ENCODE measurements around the gene GPR162. TPM values are rescaled to one million over a fixed set of nuclear protein-coding genes. Genes with fewer than 3 reads are reported as not detected.

Gene GPR162
- total RNA-seq, 1 experiment from 2014 or later = 6.1 TPM

- no peak for DNase-seq
- Mint-ChIP-seq H3K36me3 (ENCODE audit: insufficient read depth in 1 of 3, low read depth in 3 of 3) (peaks cover 24 to 61% (median 57%) of the 10 kb centered on the region in 3 experiments; a peak in 6 of 7 replicates), H3K27ac (peak overlapping the region in 2 of 3 experiments; percentile 69 to 89; a peak in 4 of 7 replicates), H3K4me3 (peak overlapping the region; percentile 94 to 98), H3K9me3 (no peaks in the 10 kb centered on the region; a peak in 1 of 5 replicates), H3K4me1 (peaks cover 24 to 26% of the 10 kb centered on the region in 2 experiments), H3K27me3 (ENCODE audit: low read depth) (no peaks in the 10 kb centered on the region)
- Histone ChIP-seq H3T11ph (ENCODE audit: low read length) (no peak overlapping the region), H3K27ac (ENCODE audit: insufficient read length, low read depth, low read length) (no peak overlapping the region), H2BK12ac (ENCODE audit: insufficient read length, low read depth, low read length) (no peak overlapping the region), H3K56ac (ENCODE audit: insufficient read length, low read depth, low read length) (no peak overlapping the region), H2BK5ac (ENCODE audit: insufficient read length, low read length) (no peak overlapping the region), H3K14ac (ENCODE audit: insufficient read depth, low read length) (no peak overlapping the region), H4K20me1 (ENCODE audit: control insufficient read depth, insufficient read depth, insufficient read length) (peaks cover 2% of the 10 kb centered on the region), H2BK15ac (ENCODE audit: low read depth, low read length) (no peak overlapping the region), H3K23me2 (ENCODE audit: insufficient read length, low read depth, low read length, poor library complexity, severe bottlenecking) (peaks cover 16% of the 10 kb centered on the region), H3K4me2 (ENCODE audit: insufficient read depth, insufficient read length, low read length) (peak overlapping the region; percentile 78), H3K4me1 (ENCODE audit: insufficient read depth, low read length) (no peaks in the 10 kb centered on the region; the same call in 1 of the 2 replicates), H4K5ac (ENCODE audit: insufficient read length, low read depth, low read length) (no peak overlapping the region), H3K79me1 (ENCODE audit: insufficient read depth, low read depth, low read length, poor library complexity, severe bottlenecking) (no peaks in the 10 kb centered on the region), H3K23ac (ENCODE audit: insufficient read length, low read depth, low read length) (no peak overlapping the region), H4K8ac (replicated peaks; ENCODE audit: insufficient read length, low read depth, low read length) (no peak overlapping the region), H2BK20ac (ENCODE audit: low read depth, low read length, poor library complexity, severe bottlenecking) (no peak overlapping the region), H3K9me3 (ENCODE audit: control insufficient read depth, low read depth, low read length) (no peaks in the 10 kb centered on the region), H2BK120ac (ENCODE audit: low read depth, low read length, poor library complexity, severe bottlenecking) (no peak overlapping the region), H2AK5ac (ENCODE audit: insufficient read length, low read length) (no peak overlapping the region), H3K4ac (ENCODE audit: low read depth, low read length) (no peak overlapping the region), H3K9ac (ENCODE audit: extremely low read depth, insufficient read length, low read length) (peak overlapping the region; percentile 46), H2AFZ (ENCODE audit: low read length) (no peak overlapping the region), H3K18ac (ENCODE audit: insufficient read length, low read depth, low read length) (peak overlapping the region; percentile 54), H4K91ac (ENCODE audit: insufficient read length, low read depth, low read length) (no peak overlapping the region), H3K27me3 (ENCODE audit: insufficient read depth, low read length) (no peaks in the 10 kb centered on the region), H3K79me2 (ENCODE audit: insufficient read depth, low read length) (peaks cover 5% of the 10 kb centered on the region; the same call in 1 of the 2 replicates)
- no CpG with 5 or more reads among the region's 16 CpGs for WGBS (ENCODE audit: extremely low coverage, insufficient read length, low lambda C conversion rate)
- no peak for TF ChIP-seq CTCF (conservative IDR thresholded peaks at IDR 0.05)
Measured at GRCh38 chr12:6850796-6851152, 29.2 kb downstream of the GPR162 start.
